Peyer's patch (tissue), 4 donors: ENCODE data around the gene CCR5AS.

Experiments
- POLR2A ChIP-seq, 2 donors: fragments of 450-650 bp; IDR thresholded peaks; one replicate each; pipeline ENCODE4 v1.5.1; 2017; ENCODE audit warnings: antibody characterized with exemption in 2 of 2, mild to moderate bottlenecking in 2 of 2, moderate library complexity in 2 of 2
- TF ChIP-seq, protein P1 (sequence below), 6 experiments: fragments of 450-650 bp in 4 of 6; fragments of 200-600 bp in 2 of 6; sonication (generic) in 1 of 6; IDR thresholded peaks; one replicate each; pipeline ENCODE4 v1.5.1; 2017 to 2019; ENCODE audit warnings: antibody characterized with exemption in 6 of 6, mild to moderate bottlenecking in 3 of 6, moderate library complexity in 1 of 6

DNA sequence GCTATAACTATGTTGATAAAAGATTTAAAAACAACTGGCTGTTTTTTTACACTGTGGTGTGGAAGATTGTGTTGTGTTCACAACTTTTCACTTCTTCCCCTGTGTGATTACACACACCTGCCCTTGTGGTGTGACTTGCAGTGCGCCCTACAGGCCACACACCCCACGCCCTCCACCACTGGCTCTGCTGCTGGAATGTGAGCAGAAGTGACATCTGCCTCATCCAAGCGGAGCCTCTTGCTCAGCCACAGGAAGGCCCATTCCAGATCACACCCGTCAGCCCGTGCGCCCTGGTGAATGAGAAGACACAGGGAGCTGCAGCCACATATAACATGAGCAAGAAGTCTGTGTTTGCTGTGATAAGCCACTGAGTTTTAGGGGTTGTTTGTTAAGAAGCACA is 46.0 kb downstream of the CCR5AS start:
- TF ChIP-seq, protein P1, sequence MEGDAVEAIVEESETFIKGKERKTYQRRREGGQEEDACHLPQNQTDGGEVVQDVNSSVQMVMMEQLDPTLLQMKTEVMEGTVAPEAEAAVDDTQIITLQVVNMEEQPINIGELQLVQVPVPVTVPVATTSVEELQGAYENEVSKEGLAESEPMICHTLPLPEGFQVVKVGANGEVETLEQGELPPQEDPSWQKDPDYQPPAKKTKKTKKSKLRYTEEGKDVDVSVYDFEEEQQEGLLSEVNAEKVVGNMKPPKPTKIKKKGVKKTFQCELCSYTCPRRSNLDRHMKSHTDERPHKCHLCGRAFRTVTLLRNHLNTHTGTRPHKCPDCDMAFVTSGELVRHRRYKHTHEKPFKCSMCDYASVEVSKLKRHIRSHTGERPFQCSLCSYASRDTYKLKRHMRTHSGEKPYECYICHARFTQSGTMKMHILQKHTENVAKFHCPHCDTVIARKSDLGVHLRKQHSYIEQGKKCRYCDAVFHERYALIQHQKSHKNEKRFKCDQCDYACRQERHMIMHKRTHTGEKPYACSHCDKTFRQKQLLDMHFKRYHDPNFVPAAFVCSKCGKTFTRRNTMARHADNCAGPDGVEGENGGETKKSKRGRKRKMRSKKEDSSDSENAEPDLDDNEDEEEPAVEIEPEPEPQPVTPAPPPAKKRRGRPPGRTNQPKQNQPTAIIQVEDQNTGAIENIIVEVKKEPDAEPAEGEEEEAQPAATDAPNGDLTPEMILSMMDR (IDR thresholded peaks at IDR 0.05), result no peak
- no peak for TF ChIP-seq POLR2A (IDR thresholded peaks at IDR 0.05)
